GM12865 (cell line): ENCODE results near the gene TDRD7.
A peak's percentile ranks its signal among the peaks of the same experiment; 100 is the strongest.

Experiments used
- DNase-seq: peaks from one replicate; pipeline ENCODE4 v3.0.0; 2010; ENCODE audit warnings: low read depth
- H3K4me3 ChIP-seq: 2 replicates; pipeline ENCODE4 v1.5.1; 2011; ENCODE audit warnings: mild to moderate bottlenecking, low read depth, low read length, control low read depth
- CTCF ChIP-seq: IDR thresholded peaks from 2 replicates; pipeline ENCODE4 v1.5.1; 2011; ENCODE audit warnings: low read length, control low read depth, low read depth, inconsistent platforms; ENCODE audit not compliant: insufficient read depth; ENCODE audit errors: missing control alignments

The TDRD7 gene

GRCh38 chr9:97382099-97382718 is 29.7 kb upstream of the TDRD7 start:
- H3K4me3 ChIP-seq: no peak overlapping the region
- TF ChIP-seq CTCF: no peak
- no peak for DNase-seq

GRCh38 chr9:97384406-97385262 is 27.3 kb upstream of the TDRD7 start:
- no peak for DNase-seq
- no peak for TF ChIP-seq CTCF
- no peak overlapping the region for H3K4me3 ChIP-seq

- no peak overlapping the region for H3K4me3 ChIP-seq
- DNase-seq: no peak
- TF ChIP-seq CTCF: no peak
Observed at GRCh38 chr9:97385626-97386264, 26.2 kb upstream of the TDRD7 start.

- TF ChIP-seq CTCF: no peak
- H3K4me3 ChIP-seq: no peak overlapping the region
- no peak for DNase-seq
Observed at GRCh38 chr9:97386265-97386633, 25.6 kb upstream of the TDRD7 start.

GRCh38 chr9:97386733-97387503 is 25.0 kb upstream of the TDRD7 start:
- H3K4me3 ChIP-seq: no peak overlapping the region
- peak; percentile 74 for DNase-seq
- peak; percentile 98 for TF ChIP-seq CTCF

GRCh38 chr9:97387504-97387886 is 24.4 kb upstream of the TDRD7 start:
- DNase-seq: no peak
- H3K4me3 ChIP-seq: no peak overlapping the region
- TF ChIP-seq CTCF: no peak
